ENCODE data around the gene BMP8B. TPM values are rescaled to one million over a fixed set of nuclear protein-coding genes. Genes with fewer than 3 reads are reported as not detected.
"Not testable (repeated sequence)": the region's sequence is repeated elsewhere in the genome, so short reads cannot be mapped to it uniquely, and the experiment has no call there.

The BMP8B gene
- total and polyA plus RNA-seq, 11 donors: 0.08 to 0.68 (median 0.49) TPM

GRCh38 chr1:39777306-39777705 lies 11.4 kb downstream of the BMP8B start:
- WGBS, 4 donors: 79 to 96% (median 84%) methylated on average over 4 of the region's 4 CpGs

DNA sequence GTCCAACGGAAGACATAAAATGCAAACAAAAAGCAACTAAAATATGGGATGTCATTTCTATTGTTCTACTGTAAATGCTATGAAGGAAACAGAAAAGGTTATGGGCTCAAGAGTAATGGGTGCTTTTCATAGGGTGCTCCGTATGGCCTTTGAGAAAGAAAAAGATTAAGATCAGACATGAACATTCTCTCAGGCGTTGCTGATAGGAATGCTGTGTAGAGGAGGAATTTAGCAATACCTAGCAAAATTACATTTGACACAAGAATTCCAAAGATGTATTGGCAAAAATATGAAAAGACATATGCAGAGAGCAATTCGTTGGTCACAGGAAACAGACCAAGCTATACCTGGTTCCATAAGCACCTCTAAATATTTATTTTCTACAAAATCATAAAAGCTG lies 11.8 kb downstream of the BMP8B start:
- DNase-seq (no peak), ATAC-seq (no peak)
- H3K36me3 ChIP-seq: no peaks in the 10 kb centered on the region
- H3K27ac ChIP-seq: no peak overlapping the region
- 74 to 87% (median 79%) methylated on average over 4 of the region's 4 CpGs for WGBS, 4 donors
- intact Hi-C loops (cut with DNase I): no loop called here
- H3K27me3 ChIP-seq: no peaks in the 10 kb centered on the region
- no peaks in the 10 kb centered on the region for H3K9me3 ChIP-seq
- no peak for TF ChIP-seq CTCF (IDR thresholded peaks at IDR 0.05)
- no peak for TF ChIP-seq POLR2A (IDR thresholded peaks at IDR 0.05)
- no peak overlapping the region for H3K4me3 ChIP-seq
- H3K4me1 ChIP-seq: no peaks in the 10 kb centered on the region

More at GRCh38 chr1:39777306-39777705, 11.4 kb downstream of the BMP8B start:
- H3K36me3 ChIP-seq: no peaks in the 10 kb centered on the region
- no peak overlapping the region for H3K4me3 ChIP-seq
- no peaks in the 10 kb centered on the region for H3K9me3 ChIP-seq
- intact Hi-C loops (cut with DNase I): no loop called here
- H3K27ac ChIP-seq: no peak overlapping the region
- DNase-seq (no peak), ATAC-seq (no peak)
- no peaks in the 10 kb centered on the region for H3K27me3 ChIP-seq
- TF ChIP-seq POLR2A (IDR thresholded peaks at IDR 0.05) (no peak), CTCF (IDR thresholded peaks at IDR 0.05) (no peak)
- H3K4me1 ChIP-seq: no peaks in the 10 kb centered on the region

- Histone ChIP-seq H3K36me3 (no peaks in the 10 kb centered on the region), H3K9me3 (no peaks in the 10 kb centered on the region), H3K4me3 (no peak overlapping the region), H3K27ac (no peak overlapping the region), H3K27me3 (peaks cover 0 to under 1% (median 0%) of the 10 kb centered on the region in 9 donors), H3K4me1 (no peaks in the 10 kb centered on the region)
- 61 to 71% (median 63%) methylated on average over 12 of the region's 12 CpGs for WGBS, 4 donors
- ATAC-seq: no peak
- DNase-seq: no peak
- intact Hi-C loops (cut with DNase I): no loop called here
- TF ChIP-seq POLR2A (IDR thresholded peaks at IDR 0.05) (no peak), CTCF (IDR thresholded peaks at IDR 0.05) (no peak)
Observed at GRCh38 chr1:39776400-39776713, 12.3 kb downstream of the BMP8B start.

DNA sequence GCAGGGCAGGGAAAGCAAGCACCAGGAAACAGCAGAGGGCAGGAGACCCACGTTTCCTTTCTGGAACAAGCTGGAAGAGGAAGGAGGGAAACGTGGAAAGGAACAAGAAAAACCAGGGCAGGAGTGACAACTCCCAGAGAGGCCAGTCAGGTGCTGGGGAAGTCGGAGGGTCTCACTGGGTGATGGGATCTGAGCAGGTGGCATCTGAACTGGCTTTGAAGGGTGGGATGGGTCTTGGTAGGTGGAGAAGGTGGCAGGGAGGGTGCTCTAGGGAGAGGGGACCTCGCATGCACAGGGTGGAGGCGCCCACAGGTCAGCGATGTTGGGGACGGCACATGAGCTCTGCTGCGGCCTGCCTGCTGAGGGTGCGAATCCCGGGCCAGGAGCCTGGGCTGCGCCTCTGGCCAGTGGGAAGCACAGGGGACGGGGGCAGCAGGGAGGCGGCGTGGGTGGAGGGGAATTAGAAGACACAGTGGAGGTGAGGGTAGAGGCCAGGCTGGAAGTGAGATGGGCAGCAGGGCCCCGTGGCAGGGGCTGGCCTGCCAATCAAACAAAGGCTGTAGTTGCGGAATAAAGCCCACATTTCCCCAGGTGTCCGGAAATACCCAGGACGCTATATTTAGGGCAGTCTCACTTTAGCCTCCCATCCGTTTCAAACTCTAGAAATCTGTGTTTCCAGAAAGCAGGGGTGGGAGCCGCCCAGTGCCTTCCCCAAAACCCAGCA lies 12.8 kb downstream of the BMP8B start:
- H3K4me3 ChIP-seq; H3K4me1 ChIP-seq; H3K9me3 ChIP-seq; DNase-seq; H3K27ac ChIP-seq; H3K27me3 ChIP-seq; intact Hi-C loops (cut with DNase I); H3K36me3 ChIP-seq: not testable (repeated sequence)
- ATAC-seq: peak in 1 of 4 donors; percentile 17
- whole genome bisulfite sequencing, 4 donors: 69 to 80% (median 79%) methylated on average over 9 to 16 of the region's 20 CpGs

DNA sequence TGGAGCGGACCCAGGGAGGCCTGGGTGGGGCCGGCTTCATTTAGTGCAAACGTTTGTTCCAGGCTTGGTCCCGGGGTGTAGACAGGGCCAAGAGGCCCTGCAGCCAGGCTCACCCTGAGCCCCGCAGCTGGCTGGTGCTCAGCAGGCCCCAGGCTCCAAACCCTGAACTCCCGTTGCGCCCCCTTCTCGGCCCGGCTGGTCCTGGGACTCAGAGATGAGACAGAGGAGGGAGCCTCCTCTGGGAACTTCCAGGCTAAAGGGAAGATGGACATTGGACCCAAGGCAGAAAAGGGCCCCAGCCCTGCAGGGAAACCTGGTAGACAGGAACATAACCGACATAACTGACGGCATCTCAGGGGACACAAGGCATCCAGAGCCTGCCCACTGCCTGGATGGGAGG lies 13.5 kb downstream of the BMP8B start:
- 76 to 89% (median 84%) methylated on average over 8 to 11 of the region's 11 CpGs for WGBS, 4 donors
- H3K27ac ChIP-seq; H3K27me3 ChIP-seq; H3K36me3 ChIP-seq; ATAC-seq; H3K9me3 ChIP-seq; H3K4me1 ChIP-seq; H3K4me3 ChIP-seq; DNase-seq; intact Hi-C loops (cut with DNase I): not testable (repeated sequence)

DNA sequence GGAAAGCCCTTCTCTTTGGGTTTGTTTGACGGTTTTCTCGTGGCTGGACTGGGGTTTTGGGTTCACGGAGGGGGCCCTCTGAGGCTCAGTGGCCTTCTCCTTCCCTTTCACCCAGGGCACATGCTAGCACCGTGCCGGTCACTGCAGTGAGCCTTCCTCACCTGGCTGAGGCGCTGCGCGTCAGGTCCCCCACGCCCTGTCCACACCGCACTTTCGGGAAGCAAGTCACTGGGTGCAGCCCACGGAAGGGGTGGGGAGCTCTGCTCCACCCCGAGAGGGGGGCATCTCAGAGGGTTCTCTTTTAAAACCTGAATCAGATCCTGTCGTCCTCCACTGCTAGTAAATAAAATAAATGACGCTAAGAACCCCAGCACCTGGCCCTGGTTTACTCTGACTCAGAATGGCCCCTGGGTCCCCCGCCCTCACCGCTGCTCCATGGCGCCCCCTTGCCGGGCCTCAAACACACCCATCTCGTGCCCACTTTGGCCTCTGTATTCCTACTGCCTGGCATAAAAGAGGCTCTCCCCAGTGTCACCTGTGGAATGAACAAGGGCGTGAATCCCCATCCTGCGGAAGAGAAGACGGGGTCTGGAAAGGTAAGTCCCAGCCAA lies 15.2 kb downstream of the BMP8B start:
- intact Hi-C loops (cut with DNase I); H3K4me1 ChIP-seq; H3K4me3 ChIP-seq; H3K36me3 ChIP-seq; H3K27me3 ChIP-seq; H3K27ac ChIP-seq; ATAC-seq; H3K9me3 ChIP-seq; DNase-seq: not testable (repeated sequence)
- WGBS, 4 donors: 67% methylated on average over 1 of the region's 23 CpGs; no CpG with 5 or more reads in 3 of the 4 donors

DNA sequence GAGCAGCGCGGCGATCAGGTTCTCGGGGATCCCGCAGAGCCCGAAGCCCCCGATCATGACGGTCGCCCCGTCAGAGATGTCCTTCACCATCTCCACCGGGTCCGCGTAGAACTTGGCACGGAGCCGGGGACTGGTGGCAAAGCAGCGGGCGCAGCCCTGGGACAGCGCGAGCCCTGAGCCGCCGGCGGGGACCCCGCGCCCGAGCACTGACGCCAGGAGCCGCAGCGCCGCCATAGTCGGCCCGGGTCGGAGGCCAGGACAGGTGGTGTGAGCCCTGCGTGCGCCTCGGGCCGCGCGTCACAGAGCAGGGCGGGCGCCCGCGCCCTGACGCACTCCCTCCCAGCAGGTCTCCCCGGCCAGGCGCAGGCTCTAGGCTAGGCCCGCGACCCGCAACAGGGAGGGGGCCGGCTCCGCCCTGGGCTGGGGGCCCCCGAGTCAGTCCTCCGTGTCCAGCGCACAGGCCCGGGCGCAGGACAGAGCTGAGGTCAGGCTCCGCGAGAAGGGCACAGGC lies 17.6 kb downstream of the BMP8B start, which contains the start of gene OXCT2:
TSS of gene OXCT2 (minus strand) at position 327 of the 511 bp plus-strand sequence. CDS start at position 234, 93 bp downstream.
- peak in 3 of 4 donors; percentile 58 to 70 (median 61) for ATAC-seq
- H3K4me1 ChIP-seq; H3K36me3 ChIP-seq; intact Hi-C loops (cut with DNase I); DNase-seq; H3K27me3 ChIP-seq; H3K9me3 ChIP-seq; H3K27ac ChIP-seq: not testable (repeated sequence)
- peak within 1 kb of the TSS in 4 of 12 donors; percentile 16 to 39 (median 28) for H3K4me3 ChIP-seq
- WGBS, 4 donors: 3 to 9% (median 4%) methylated on average over 9 to 52 of the region's 57 CpGs; no CpG with 5 or more reads in 1 of the 4 donors

Data from heart left ventricle (tissue), 16 donors.